UCSD-AML1 (cell line): Measurements from ENCODE around the gene CYTH2.

Source experiments
- DNase-seq: peaks from one replicate; lab custom pipeline; 2025; ENCODE audit not compliant: unreplicated experiment; lab: John Stamatoyannopoulos, UW

The CYTH2 gene

GRCh38 chr19:48469289-48469881 lies at the start of gene CYTH2:
Gene CYTH2, plus strand, starts transcription at chr19:48469369. Its CDS starts 139 bp downstream, at chr19:48469508.
- peak; percentile 84 for DNase-seq

- no peak for DNase-seq
Measured at GRCh38 chr19:48421548-48421947, 47.6 kb upstream of the CYTH2 start.

GRCh38 chr19:48424694-48425219 lies 44.4 kb upstream of the CYTH2 start:
- peak; percentile 62 for DNase-seq

- DNase-seq, result no peak
Measured at GRCh38 chr19:48428670-48429069, 40.5 kb upstream of the CYTH2 start.

GRCh38 chr19:48433337-48433736 lies 35.8 kb upstream of the CYTH2 start:
- peak; percentile 32 for DNase-seq

GRCh38 chr19:48436586-48436985 lies 32.6 kb upstream of the CYTH2 start:
- no peak for DNase-seq

- DNase-seq, result no peak
Measured at GRCh38 chr19:48441360-48442050, 27.7 kb upstream of the CYTH2 start.

GRCh38 chr19:48442116-48443035 lies 26.8 kb upstream of the CYTH2 start:
- no peak for DNase-seq

GRCh38 chr19:48443256-48443655 lies 25.9 kb upstream of the CYTH2 start:
- no peak for DNase-seq

- DNase-seq, result no peak
Measured at GRCh38 chr19:48443731-48444128, 25.4 kb upstream of the CYTH2 start.

GRCh38 chr19:48444129-48444935 lies 24.8 kb upstream of the CYTH2 start:
- DNase-seq, result no peak

- no peak for DNase-seq
Measured at GRCh38 chr19:48444936-48445200, 24.3 kb upstream of the CYTH2 start.

GRCh38 chr19:48445256-48445605 lies 23.9 kb upstream of the CYTH2 start:
- peak; percentile 53 for DNase-seq

GRCh38 chr19:48445606-48446481 lies 23.3 kb upstream of the CYTH2 start, which contains the start of gene GRWD1:
Gene GRWD1, plus strand, starts transcription at chr19:48445983. Its CDS starts 23 bp downstream, at chr19:48446006.
- peak; percentile 93 for DNase-seq

GRCh38 chr19:48446579-48446978 lies 22.6 kb upstream of the CYTH2 start:
- DNase-seq, result no peak

GRCh38 chr19:48448563-48448962 lies 20.6 kb upstream of the CYTH2 start:
- DNase-seq, result no peak

GRCh38 chr19:48450441-48450840 lies 18.7 kb upstream of the CYTH2 start:
- no peak for DNase-seq

GRCh38 chr19:48450863-48451262 lies 18.3 kb upstream of the CYTH2 start:
- DNase-seq, result no peak

- no peak for DNase-seq
Measured at GRCh38 chr19:48451624-48452023, 17.5 kb upstream of the CYTH2 start.
